ENCODE results near the gene SLC25A27. TPM values are rescaled to one million over a fixed set of nuclear protein-coding genes. Genes with fewer than 3 reads are reported as not detected.

Gene SLC25A27
- total and polyA plus RNA-seq, 9 of the 15 experiments (the other 6 are each of a cell fraction or from before 2014, with no cell fraction given) = not detected

DNA sequence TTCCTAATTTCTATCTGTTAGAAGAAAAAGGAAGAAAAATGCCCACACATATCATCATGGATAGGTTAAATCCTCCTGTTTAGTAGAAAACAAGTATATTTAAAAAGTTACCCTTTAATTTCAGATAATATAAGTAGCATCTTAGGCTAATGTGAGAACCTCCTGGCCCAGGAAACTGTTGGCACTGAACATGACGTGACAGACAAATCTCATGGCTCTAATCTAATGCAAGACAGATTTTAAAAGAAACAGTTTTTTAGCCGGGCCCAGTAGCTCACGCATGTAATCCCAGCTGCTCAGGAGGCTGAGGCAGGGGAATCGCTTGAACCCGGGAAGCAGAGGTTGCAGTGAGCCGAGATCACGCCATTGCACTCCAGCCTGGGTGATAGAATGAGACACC lies 23.1 kb upstream of the SLC25A27 start:
- Histone ChIP-seq H3K9me3 (replicated peaks; ENCODE audit: control insufficient read depth, insufficient read depth, low read depth, low read length) (no peaks in the 10 kb centered on the region), H3K9me1 (ENCODE audit: control insufficient read depth, insufficient read depth, low read length) (no peaks in the 10 kb centered on the region), H3K27me3 (ENCODE audit: control insufficient read depth in 2 of 2, insufficient read depth in 2 of 2, low read length in 2 of 2) (no peaks in the 10 kb centered on the region), H2AFZ (ENCODE audit: low read depth, low read length) (no peak overlapping the region), H3K79me2 (ENCODE audit: control insufficient read depth, insufficient read depth, low read length) (no peaks in the 10 kb centered on the region), H3K4me2 (ENCODE audit: insufficient read depth, low read length) (no peak overlapping the region), H3K27ac (ENCODE audit: extremely low read depth, low read depth, low read length) (no peak overlapping the region), H3K4me3 (no peak overlapping the region), H4K20me1 (replicated peaks; ENCODE audit: control insufficient read depth, insufficient read depth, low read length) (no peaks in the 10 kb centered on the region), H3K9ac (ENCODE audit: insufficient read depth in 1 of 2, low read depth in 2 of 2, low read length in 2 of 2) (no peak overlapping the region), H3K4me1 (replicated peaks in 1 of 2; ENCODE audit: control insufficient read depth in 2 of 2, insufficient read depth in 2 of 2, low read length in 2 of 2) (no peaks in the 10 kb centered on the region), H3K36me3 (ENCODE audit: control insufficient read depth, insufficient read depth, low read length) (no peaks in the 10 kb centered on the region)
- no peak for FAIRE-seq
- 0% methylated on average over 7 of the region's 7 CpGs for WGBS (ENCODE audit: insufficient coverage, low coverage, missing lambda C conversion rate)
- ChIA-PET POLR2A (no interaction called here), CTCF (ENCODE audit: low intra/inter-chr PET ratio) (no interaction called here)
- intact Hi-C loops (cut with micrococcal nuclease) (loop anchor here (5.0 to 10.0 kb wide), 2 partner anchors 365 to 407 kb away; no protein-coding TSS in a partner anchor), in situ Hi-C loops (cut with MboI) (loop anchor here (10.0 kb wide), 1 partner anchor 205 kb away; no protein-coding TSS in a partner anchor)
- ATAC-seq = no peak
- no peak for DNase-seq (ENCODE audit: extremely low read depth in 1 of 4, low spot score in 3 of 4)
- no TSS peak for BruUV-seq (replicated peaks)
- TF ChIP-seq DDX20 (tag; IDR thresholded peaks at IDR 0.05; ENCODE audit: low read depth) = no peak
- TF ChIP-seq RBM17 (IDR thresholded peaks at IDR 0.05; ENCODE audit: borderline replicate concordance, low read depth, low read length) = no peak
- no peak for TF ChIP-seq BRF1 (IDR thresholded peaks at IDR 0.05; ENCODE audit: borderline replicate concordance, extremely low read depth, insufficient read length)
- TF ChIP-seq NBN (IDR thresholded peaks at IDR 0.05; ENCODE audit: low read depth) = no peak
- TF ChIP-seq, protein P1, sequence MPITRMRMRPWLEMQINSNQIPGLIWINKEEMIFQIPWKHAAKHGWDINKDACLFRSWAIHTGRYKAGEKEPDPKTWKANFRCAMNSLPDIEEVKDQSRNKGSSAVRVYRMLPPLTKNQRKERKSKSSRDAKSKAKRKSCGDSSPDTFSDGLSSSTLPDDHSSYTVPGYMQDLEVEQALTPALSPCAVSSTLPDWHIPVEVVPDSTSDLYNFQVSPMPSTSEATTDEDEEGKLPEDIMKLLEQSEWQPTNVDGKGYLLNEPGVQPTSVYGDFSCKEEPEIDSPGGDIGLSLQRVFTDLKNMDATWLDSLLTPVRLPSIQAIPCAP (CRISPR knock-in tag; IDR thresholded peaks at IDR 0.05; ENCODE audit: borderline replicate concordance) = no peak
- no peak for TF ChIP-seq BRD4 (IDR thresholded peaks at IDR 0.05)
